Left lung (tissue), 10 donors: ENCODE data around the gene LARGE1. TPM values are rescaled to one million over a fixed set of nuclear protein-coding genes. Genes with fewer than 3 reads are reported as not detected.

Experiments used
- ATAC-seq: fragments of 200-7000 bp; cut with Tn5 transposase; one replicate; pipeline ENCODE4 v1.9.1; 2020; ENCODE audit warnings: moderate library complexity
- DNase-seq, 4 donors: peaks; one replicate each; pipeline ENCODE4 v3.0.0-alpha.2; 2013 to 2020
- H3K27ac ChIP-seq, 2 donors: fragments of 200-600 bp; sonication (generic) in 1 of 2; one replicate each; pipeline versions ENCODE4 v1.5.0 to v1.8.0; 2020 to 2021
- H3K27me3 ChIP-seq, 2 donors: fragments of 200-600 bp; sonication (generic) in 1 of 2; one replicate each; pipeline versions ENCODE4 v1.5.0 to v1.8.0; 2020 to 2021
- H3K36me3 ChIP-seq, 2 donors: fragments of 200-600 bp; sonication (generic) in 1 of 2; one replicate each; pipeline versions ENCODE4 v1.5.0 to v1.8.0; 2020 to 2021
- H3K4me1 ChIP-seq, 2 donors: fragments of 200-600 bp; one replicate each; pipeline ENCODE4 v1.8.0; 2021
- H3K4me3 ChIP-seq, 2 donors: fragments of 200-600 bp; sonication (generic) in 1 of 2; one replicate each; pipeline versions ENCODE4 v1.5.0 to v1.8.0; 2020 to 2021; ENCODE audit warnings: mild to moderate bottlenecking in 1 of 2
- H3K9me3 ChIP-seq, 2 donors: fragments of 200-600 bp; sonication (generic) in 1 of 2; one replicate each; pipeline versions ENCODE4 v1.5.0 to v1.8.0; 2020 to 2021
- CTCF ChIP-seq, 2 donors: fragments of 200-600 bp; sonication (generic) in 1 of 2; IDR thresholded peaks; one replicate each; pipeline versions ENCODE4 v1.5.0 to v1.8.0; 2021; ENCODE audit warnings: antibody characterized with exemption in 2 of 2
- intact Hi-C, 2 donors: fragments of 100-400 bp; cut with DNase I; formaldehyde crosslinking; loops; one replicate each; pipeline versions ENCODE4 v1.11.2 to v1.14.2; 2022
- polyA plus RNA-seq, 6 donors: library from polyadenylated mRNA; unstranded; fragments of 120-200 nt; gene quantifications; one replicate each; pipeline ENCODE4 v1.2.1, GENCODE V29; 2013; ENCODE audit not compliant: insufficient read length in 6 of 6
- total RNA-seq, 2 donors: library from RNA; stranded (reverse); fragmentation: NEBNext Ultra II Directional; extraction: Animal tissue kit (Norgen Biotek cat#: 25700); gene quantifications; one replicate each; pipeline ENCODE4 v1.2.1, GENCODE V29; 2021
- donor health status: DM: no; HTN: yes; CAD: no.
- donor health status: DM: no; HTN: no; CAD: no.

LARGE1 gene
- total and polyA plus RNA-seq, 8 donors = 22.4 to 36.1 (median 33.2) TPM

- H3K27ac ChIP-seq = no peak overlapping the region
- intact Hi-C loops = no loop called here
- no peak overlapping the region for H3K4me3 ChIP-seq
- H3K36me3 ChIP-seq = no peaks in the 10 kb centered on the region
- DNase-seq (no peak), ATAC-seq (no peak)
- H3K9me3 ChIP-seq = no peaks in the 10 kb centered on the region
- H3K27me3 ChIP-seq = no peaks in the 10 kb centered on the region
- no peaks in the 10 kb centered on the region for H3K4me1 ChIP-seq
- TF ChIP-seq CTCF (IDR thresholded peaks at IDR 0.05) = no peak
These were observed 11.1 kb upstream of the LARGE1 start for GRCh38 chr22:33931406-33931805.

- no peaks in the 10 kb centered on the region for H3K9me3 ChIP-seq
- H3K36me3 ChIP-seq = no peaks in the 10 kb centered on the region
- TF ChIP-seq CTCF (IDR thresholded peaks at IDR 0.05) = no peak
- no peak overlapping the region for H3K27ac ChIP-seq
- ATAC-seq = no peak
- H3K27me3 ChIP-seq = peaks cover 0 to 21% of the 10 kb centered on the region in 2 donors
- peaks cover 7 to 12% of the 10 kb centered on the region in 2 donors for H3K4me1 ChIP-seq
- H3K4me3 ChIP-seq = no peak overlapping the region
- DNase-seq = no peak
- intact Hi-C loops = loop anchor here in 1 of 2 donors (5.0 kb wide), 1 partner anchor 175 kb away; no protein-coding TSS in a partner anchor
These were observed 7.5 kb upstream of the LARGE1 start for GRCh38 chr22:33927752-33928151.

- no peaks in the 10 kb centered on the region for H3K36me3 ChIP-seq
- H3K9me3 ChIP-seq = no peaks in the 10 kb centered on the region
- ATAC-seq (no peak), DNase-seq (no peak)
- H3K27me3 ChIP-seq = peaks cover 0 to 42% of the 10 kb centered on the region in 2 donors
- intact Hi-C loops = loop anchor here in 1 of 2 donors (5.0 kb wide), 1 partner anchor 177 kb away; no protein-coding TSS in a partner anchor
- no peak overlapping the region for H3K27ac ChIP-seq
- no peak overlapping the region for H3K4me3 ChIP-seq
- peaks cover 7 to 18% of the 10 kb centered on the region in 2 donors for H3K4me1 ChIP-seq
- no peak for TF ChIP-seq CTCF (IDR thresholded peaks at IDR 0.05)
These were observed 4.9 kb upstream of the LARGE1 start for GRCh38 chr22:33925194-33925593.

- Histone ChIP-seq H3K9me3 (no peaks in the 10 kb centered on the region), H3K4me3 (no peak overlapping the region), H3K27me3 (peaks cover 0 to 57% of the 10 kb centered on the region in 2 donors), H3K27ac (no peak overlapping the region), H3K36me3 (no peaks in the 10 kb centered on the region), H3K4me1 (peaks cover 7 to 22% of the 10 kb centered on the region in 2 donors)
- intact Hi-C loops = no loop called here
- DNase-seq (peak in 3 of 4 donors; percentile 35 to 80 (median 59)), ATAC-seq (peak; percentile 21)
- peak; percentile 67 to 76 for TF ChIP-seq CTCF (IDR thresholded peaks at IDR 0.05)
These were observed 3.5 kb upstream of the LARGE1 start for GRCh38 chr22:33923660-33924246.

- no peak overlapping the region for H3K27ac ChIP-seq
- TF ChIP-seq CTCF (IDR thresholded peaks at IDR 0.05) = no peak
- intact Hi-C loops = no loop called here
These were observed 2.8 kb upstream of the LARGE1 start for GRCh38 chr22:33923033-33923432.

More at GRCh38 chr22:33923033-33923432, 2.8 kb upstream of the LARGE1 start:
- Histone ChIP-seq H3K9me3 (no peaks in the 10 kb centered on the region), H3K36me3 (no peaks in the 10 kb centered on the region), H3K4me3 (peak overlapping the region; percentile 52 to 54), H3K4me1 (peaks cover 7 to 29% of the 10 kb centered on the region in 2 donors), H3K27me3 (peaks cover 0 to 64% of the 10 kb centered on the region in 2 donors)
- DNase-seq = no peak
- no peak for ATAC-seq
